ENCODE data around the gene FEM1A. TPM values are rescaled to one million over a fixed set of nuclear protein-coding genes. Genes with fewer than 3 reads are reported as not detected.
"Not testable (repeated sequence)": the region's sequence is repeated elsewhere in the genome, so short reads cannot be mapped to it uniquely, and the experiment has no call there.

The FEM1A gene
- polyA plus RNA-seq, 1 donor from 2014 or later, result 8.7 TPM

- H3K4me2 ChIP-seq (ENCODE audit: low read length), result no peak overlapping the region
- peaks cover 2% of the 10 kb centered on the region for H4K20me1 ChIP-seq (ENCODE audit: insufficient read depth)
- peaks cover under 1% of the 10 kb centered on the region for H3K79me2 ChIP-seq (replicated peaks; ENCODE audit: insufficient read depth, low read length)
- H2AFZ ChIP-seq (ENCODE audit: low read depth, low read length), result no peak overlapping the region
- H3F3A ChIP-seq (ENCODE audit: insufficient read depth, low read length, poor library complexity, severe bottlenecking), result no peaks in the 10 kb centered on the region
- no peak overlapping the region for H3K27ac ChIP-seq (ENCODE audit: low read length)
- no peak overlapping the region for H3K4me3 ChIP-seq (ENCODE audit: low read length)
- no peak overlapping the region for H3K9ac ChIP-seq (ENCODE audit: low read length)
- no peaks in the 10 kb centered on the region for H3K9me2 ChIP-seq (ENCODE audit: insufficient read depth, low read length)
- H3K36me3 ChIP-seq (ENCODE audit: insufficient read depth, low read length), result no peaks in the 10 kb centered on the region
- H3K27me3 ChIP-seq (ENCODE audit: insufficient read depth, low read depth, low read length), result no peaks in the 10 kb centered on the region
- TF ChIP-seq EP300 (conservative IDR thresholded peaks at IDR 0.05; ENCODE audit: poor library complexity, severe bottlenecking) (no peak), TAF1 (IDR thresholded peaks at IDR 0.05; ENCODE audit: low read depth) (no peak), MXI1 (conservative IDR thresholded peaks at IDR 0.05; ENCODE audit: poor library complexity, severe bottlenecking) (no peak), REST (IDR thresholded peaks at IDR 0.05; ENCODE audit: borderline replicate concordance) (no peak), CTCF (IDR thresholded peaks at IDR 0.05; ENCODE audit: poor library complexity, severe bottlenecking) (no peak), EZH2 (IDR thresholded peaks at IDR 0.05; ENCODE audit: borderline replicate concordance, insufficient read depth, low read length, poor library complexity, severe bottlenecking) (no peak), RAD21 (conservative IDR thresholded peaks at IDR 0.05) (no peak), POLR2AphosphoS5 (IDR thresholded peaks at IDR 0.05) (no peak), SMC3 (conservative IDR thresholded peaks at IDR 0.05; ENCODE audit: poor library complexity) (no peak)
- H3K9me3 ChIP-seq (ENCODE audit: low read length), result no peaks in the 10 kb centered on the region
Observed at GRCh38 chr19:4775627-4776152, 15.8 kb upstream of the FEM1A start.

- H3K79me2 ChIP-seq (replicated peaks; ENCODE audit: insufficient read depth, low read length), result no peaks in the 10 kb centered on the region
- no peak overlapping the region for H2AFZ ChIP-seq (ENCODE audit: low read depth, low read length)
- no peak for TF ChIP-seq EP300 (conservative IDR thresholded peaks at IDR 0.05; ENCODE audit: poor library complexity, severe bottlenecking)
- no peak for TF ChIP-seq EZH2 (IDR thresholded peaks at IDR 0.05; ENCODE audit: borderline replicate concordance, insufficient read depth, low read length, poor library complexity, severe bottlenecking)
- no peak for TF ChIP-seq CTCF (IDR thresholded peaks at IDR 0.05; ENCODE audit: poor library complexity, severe bottlenecking)
- TF ChIP-seq SMC3 (conservative IDR thresholded peaks at IDR 0.05; ENCODE audit: poor library complexity), result peak; percentile 11
- no peak for TF ChIP-seq REST (IDR thresholded peaks at IDR 0.05; ENCODE audit: borderline replicate concordance)
- no peaks in the 10 kb centered on the region for H3K9me3 ChIP-seq (ENCODE audit: low read length)
- peak overlapping the region; percentile 42 for H3K27ac ChIP-seq (ENCODE audit: low read length)
- no peaks in the 10 kb centered on the region for H3F3A ChIP-seq (ENCODE audit: insufficient read depth, low read length, poor library complexity, severe bottlenecking)
- no peaks in the 10 kb centered on the region for H3K9me2 ChIP-seq (ENCODE audit: insufficient read depth, low read length)
- H3K9ac ChIP-seq (ENCODE audit: low read length), result no peak overlapping the region
- H3K4me2 ChIP-seq (ENCODE audit: low read length), result no peak overlapping the region
- H4K20me1 ChIP-seq (ENCODE audit: insufficient read depth), result no peaks in the 10 kb centered on the region
- H3K4me3 ChIP-seq (ENCODE audit: low read length), result peak overlapping the region; percentile 26
- H3K27me3 ChIP-seq (ENCODE audit: insufficient read depth, low read depth, low read length), result no peaks in the 10 kb centered on the region
- no peaks in the 10 kb centered on the region for H3K36me3 ChIP-seq (ENCODE audit: insufficient read depth, low read length)
Observed at GRCh38 chr19:4776436-4777211, 14.9 kb upstream of the FEM1A start.

GRCh38 chr19:4778124-4778523, 13.4 kb upstream of the FEM1A start:
- not testable (repeated sequence) for H3K79me2 ChIP-seq (replicated peaks; ENCODE audit: insufficient read depth, low read length); H2AFZ ChIP-seq (ENCODE audit: low read depth, low read length); H3F3A ChIP-seq (ENCODE audit: insufficient read depth, low read length, poor library complexity, severe bottlenecking); H3K9ac ChIP-seq (ENCODE audit: low read length); H3K9me2 ChIP-seq (ENCODE audit: insufficient read depth, low read length); H3K27me3 ChIP-seq (ENCODE audit: insufficient read depth, low read depth, low read length); H3K36me3 ChIP-seq (ENCODE audit: insufficient read depth, low read length); H3K27ac ChIP-seq (ENCODE audit: low read length); H3K4me3 ChIP-seq (ENCODE audit: low read length); H4K20me1 ChIP-seq (ENCODE audit: insufficient read depth); H3K4me2 ChIP-seq (ENCODE audit: low read length); H3K9me3 ChIP-seq (ENCODE audit: low read length)

Data from neural cell (in vitro differentiated cells).